ENCODE measurements around the gene FOXL3. TPM values are rescaled to one million over a fixed set of nuclear protein-coding genes. Genes with fewer than 3 reads are reported as not detected.
"Not testable (repeated sequence)": the region's sequence is repeated elsewhere in the genome, so short reads cannot be mapped to it uniquely, and the experiment has no call there.

FOXL3 gene
- total RNA-seq, 2 donors from 2014 or later: not detected

DNA sequence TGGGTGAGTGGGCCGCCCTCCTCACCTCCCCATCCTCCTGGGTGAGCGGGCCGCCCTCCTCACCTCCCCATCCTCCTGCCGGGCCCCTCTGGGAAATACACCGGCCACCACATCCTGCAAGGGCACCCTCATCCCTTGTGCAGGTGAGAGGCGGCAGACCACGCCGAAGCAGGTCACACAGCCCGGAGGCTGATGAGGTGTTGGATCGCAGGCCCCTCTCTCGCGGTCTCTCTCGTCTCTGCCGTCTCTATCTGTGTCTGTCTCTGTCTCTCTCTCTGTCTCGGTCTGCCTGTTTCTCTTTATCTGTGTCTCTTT, 30.8 kb upstream of the FOXL3 start:
- H3K9me3 ChIP-seq (ENCODE audit: control insufficient read depth, low read length, poor library complexity, severe bottlenecking): no peaks in the 10 kb centered on the region
- Mint-ChIP-seq H3K27me3 (peaks cover 1% of the 10 kb centered on the region), H3K36me3 (ENCODE audit: low read depth) (peaks cover 3% of the 10 kb centered on the region), H3K27ac (no peak overlapping the region), H3K4me1 (no peaks in the 10 kb centered on the region), H3K4me3 (no peak overlapping the region)
- DNase-seq (no peak), ATAC-seq (no peak)

- no peak overlapping the region for H3K4me3 Mint-ChIP-seq
- H3K27me3 Mint-ChIP-seq: no peaks in the 10 kb centered on the region
- no peak for DNase-seq
- peaks cover 3% of the 10 kb centered on the region for H3K36me3 Mint-ChIP-seq (ENCODE audit: low read depth)
- no peaks in the 10 kb centered on the region for H3K9me3 ChIP-seq (ENCODE audit: control insufficient read depth, low read length, poor library complexity, severe bottlenecking)
- no peak overlapping the region for H3K27ac Mint-ChIP-seq
- no peaks in the 10 kb centered on the region for H3K4me1 Mint-ChIP-seq
- no peak for ATAC-seq
Observed at GRCh38 chr7:259751-260405, 30.1 kb upstream of the FOXL3 start.

- H3K4me1 Mint-ChIP-seq: no peaks in the 10 kb centered on the region
- H3K27ac Mint-ChIP-seq: no peak overlapping the region
- no peak for DNase-seq
- no peak overlapping the region for H3K4me3 Mint-ChIP-seq
- ATAC-seq: no peak
- peaks cover 3% of the 10 kb centered on the region for H3K36me3 Mint-ChIP-seq (ENCODE audit: low read depth)
- H3K9me3 ChIP-seq (ENCODE audit: control insufficient read depth, low read length, poor library complexity, severe bottlenecking): no peaks in the 10 kb centered on the region
- no peaks in the 10 kb centered on the region for H3K27me3 Mint-ChIP-seq
Observed at GRCh38 chr7:260441-261281, 29.3 kb upstream of the FOXL3 start.

DNA sequence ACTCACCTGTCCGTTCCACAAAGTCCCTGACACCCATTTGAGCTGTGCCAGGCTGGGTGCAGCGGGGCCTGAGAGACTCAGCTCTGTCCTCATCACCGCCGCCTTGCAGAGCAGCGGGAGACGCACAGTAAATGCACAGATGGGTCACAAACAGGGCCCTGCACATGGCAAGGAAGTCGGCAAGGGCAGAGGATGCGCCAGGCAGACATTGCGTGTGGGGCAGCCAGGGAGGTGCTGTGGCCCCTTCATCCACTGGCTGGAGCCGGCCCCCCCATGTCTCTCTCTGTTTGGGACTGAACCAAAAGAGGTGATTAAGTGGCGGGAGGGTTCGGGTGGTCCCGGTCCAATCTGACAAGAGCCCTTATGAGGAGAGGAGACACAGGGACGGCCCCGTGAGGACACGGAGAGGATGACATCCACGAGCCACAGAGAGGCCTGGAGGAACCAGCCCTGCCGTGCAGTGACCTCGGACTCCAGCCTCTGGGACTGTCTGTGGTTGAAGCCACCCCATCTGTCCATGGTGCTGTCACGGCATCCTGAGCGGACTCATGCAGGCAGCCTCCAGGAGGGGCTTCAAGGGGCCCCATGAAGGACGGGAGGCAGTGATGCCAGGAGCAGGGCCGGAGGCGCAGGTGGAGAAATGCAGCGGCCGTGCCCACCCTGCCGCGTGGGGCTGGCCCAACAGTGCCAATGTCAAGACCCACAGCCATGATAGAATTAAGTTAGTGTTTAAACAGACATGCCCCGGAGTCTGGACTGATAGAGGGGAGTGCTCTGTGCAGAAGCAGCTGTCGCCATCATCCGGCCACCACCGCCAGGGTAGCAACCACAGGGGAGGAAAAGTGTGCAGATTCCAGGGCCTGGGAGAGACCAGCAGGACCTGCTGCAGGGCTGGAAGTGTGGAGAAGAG, 28.4 kb upstream of the FOXL3 start:
- DNase-seq (no peak), ATAC-seq (no peak)
- no peaks in the 10 kb centered on the region for H3K9me3 ChIP-seq (ENCODE audit: control insufficient read depth, low read length, poor library complexity, severe bottlenecking)
- Mint-ChIP-seq H3K36me3 (ENCODE audit: low read depth) (peaks cover 3% of the 10 kb centered on the region), H3K4me1 (no peaks in the 10 kb centered on the region), H3K27me3 (no peaks in the 10 kb centered on the region), H3K27ac (peak overlapping the region; percentile 65), H3K4me3 (no peak overlapping the region)

DNA sequence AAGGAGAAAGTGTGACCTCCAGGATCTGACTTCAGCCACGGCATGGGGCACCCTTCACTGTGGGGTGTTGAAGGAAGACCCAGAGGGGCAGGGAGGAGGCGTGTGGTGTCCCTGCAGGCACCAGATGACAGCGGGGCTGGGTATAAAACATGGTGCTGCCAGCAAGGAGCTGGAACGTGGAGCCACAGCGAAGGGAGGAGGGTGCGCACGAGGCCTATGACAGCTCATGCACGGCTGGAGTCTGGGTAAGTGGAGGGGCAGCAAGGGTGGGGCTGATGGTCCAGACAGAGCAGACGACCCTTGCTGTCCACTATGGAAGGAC, 27.8 kb upstream of the FOXL3 start:
- no peaks in the 10 kb centered on the region for H3K9me3 ChIP-seq (ENCODE audit: control insufficient read depth, low read length, poor library complexity, severe bottlenecking)
- Mint-ChIP-seq H3K4me3 (no peak overlapping the region), H3K27ac (peak overlapping the region; percentile 65), H3K4me1 (peaks cover under 1% of the 10 kb centered on the region), H3K27me3 (no peaks in the 10 kb centered on the region), H3K36me3 (ENCODE audit: low read depth) (peaks cover 3% of the 10 kb centered on the region)
- no peak for DNase-seq
- no peak for ATAC-seq

DNA sequence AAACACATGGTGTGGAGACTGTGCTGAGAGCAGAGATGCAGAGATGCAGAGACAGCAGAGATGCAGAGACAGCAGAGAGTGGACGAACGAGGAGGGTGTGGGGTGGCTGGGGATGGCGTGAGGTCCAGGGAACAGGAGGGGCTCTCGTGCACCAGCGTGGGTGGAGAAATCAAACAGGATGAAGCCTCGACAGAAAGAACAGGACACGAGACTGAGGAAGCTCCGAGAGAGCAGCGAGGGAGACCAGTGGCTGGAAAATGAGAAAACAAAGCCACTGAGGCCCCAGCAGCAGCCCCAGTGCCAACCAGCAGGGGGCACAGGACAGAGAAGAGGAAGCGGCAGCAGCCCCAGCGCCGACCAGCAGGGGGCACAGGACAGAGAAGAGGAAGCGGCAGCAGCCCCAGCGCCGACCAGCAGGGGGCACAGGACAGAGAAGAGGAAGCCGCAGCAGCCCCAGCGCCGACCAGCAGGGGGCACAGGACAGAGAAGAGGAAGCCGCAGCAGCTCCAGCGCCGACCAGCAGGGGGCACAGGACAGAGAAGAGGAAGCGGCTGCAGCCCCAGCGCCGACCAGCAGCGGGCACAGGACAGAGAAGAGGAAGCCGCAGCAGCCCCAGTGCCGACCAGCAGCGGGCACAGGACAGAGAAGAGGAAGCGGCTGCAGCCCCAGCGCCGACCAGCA, 27.2 kb upstream of the FOXL3 start:
- H3K36me3 Mint-ChIP-seq (ENCODE audit: low read depth); H3K4me1 Mint-ChIP-seq; H3K9me3 ChIP-seq (ENCODE audit: control insufficient read depth, low read length, poor library complexity, severe bottlenecking); ATAC-seq; H3K27me3 Mint-ChIP-seq; DNase-seq: not testable (repeated sequence)
- H3K4me3 Mint-ChIP-seq: peak overlapping the region; percentile 49
- H3K27ac Mint-ChIP-seq: peak overlapping the region; percentile 65

- not testable (repeated sequence) for ATAC-seq; H3K27me3 Mint-ChIP-seq; H3K36me3 Mint-ChIP-seq (ENCODE audit: low read depth); H3K27ac Mint-ChIP-seq; H3K4me1 Mint-ChIP-seq; H3K9me3 ChIP-seq (ENCODE audit: control insufficient read depth, low read length, poor library complexity, severe bottlenecking)
- peak in 2 of 3 donors; percentile 38 to 68 for DNase-seq
- peak overlapping the region; percentile 3 for H3K4me3 Mint-ChIP-seq
Observed at GRCh38 chr7:263483-264351, 26.3 kb upstream of the FOXL3 start.

- DNase-seq (no peak), ATAC-seq (no peak)
- no peak overlapping the region for H3K27ac Mint-ChIP-seq
- no peaks in the 10 kb centered on the region for H3K27me3 Mint-ChIP-seq
- no peaks in the 10 kb centered on the region for H3K36me3 Mint-ChIP-seq (ENCODE audit: low read depth)
- H3K4me3 Mint-ChIP-seq: no peak overlapping the region
- peaks cover 2% of the 10 kb centered on the region for H3K4me1 Mint-ChIP-seq
- H3K9me3 ChIP-seq (ENCODE audit: control insufficient read depth, low read length, poor library complexity, severe bottlenecking): no peaks in the 10 kb centered on the region
Observed at GRCh38 chr7:264541-265191, 25.3 kb upstream of the FOXL3 start.

GRCh38 chr7:265192-265997, 24.6 kb upstream of the FOXL3 start:
- DNase-seq: no peak
- H3K27me3 Mint-ChIP-seq: no peaks in the 10 kb centered on the region
- no peak for ATAC-seq
- peaks cover 2% of the 10 kb centered on the region for H3K4me1 Mint-ChIP-seq
- H3K4me3 Mint-ChIP-seq: no peak overlapping the region
- no peaks in the 10 kb centered on the region for H3K9me3 ChIP-seq (ENCODE audit: control insufficient read depth, low read length, poor library complexity, severe bottlenecking)
- no peaks in the 10 kb centered on the region for H3K36me3 Mint-ChIP-seq (ENCODE audit: low read depth)
- no peak overlapping the region for H3K27ac Mint-ChIP-seq

GRCh38 chr7:265998-266850, 23.7 kb upstream of the FOXL3 start:
- ATAC-seq (no peak), DNase-seq (no peak)
- no peaks in the 10 kb centered on the region for H3K9me3 ChIP-seq (ENCODE audit: control insufficient read depth, low read length, poor library complexity, severe bottlenecking)
- Mint-ChIP-seq H3K27ac (no peak overlapping the region), H3K4me3 (no peak overlapping the region), H3K27me3 (no peaks in the 10 kb centered on the region), H3K36me3 (ENCODE audit: low read depth) (no peaks in the 10 kb centered on the region), H3K4me1 (peaks cover 2% of the 10 kb centered on the region)

Measured in T-helper 17 cell (primary cell).